Fibroblast of the conjunctiva (primary cell): ENCODE results near the gene AMIGO3.

Experiments used
- DNase-seq: peaks from one replicate; pipeline ENCODE4 v3.0.0-alpha.2; 2010; ENCODE audit warnings: low read depth

Gene AMIGO3

GRCh38 chr3:49725906-49726681 lies 6.6 kb upstream of the AMIGO3 start:
- DNase-seq: no peak

- DNase-seq: no peak
These were observed 5.1 kb upstream of the AMIGO3 start for GRCh38 chr3:49724586-49724985.

- DNase-seq: peak; percentile 94
These were observed 4.4 kb upstream of the AMIGO3 start, which contains the start of gene GMPPB for GRCh38 chr3:49723628-49724551. TSS of gene GMPPB (minus strand) at chr3:49723951. CDS start at chr3:49723726, 225 bp downstream.

- no peak for DNase-seq
These were observed 3.8 kb upstream of the AMIGO3 start for GRCh38 chr3:49723296-49723627.

GRCh38 chr3:49722896-49723295 lies 3.4 kb upstream of the AMIGO3 start:
- no peak for DNase-seq

GRCh38 chr3:49721896-49722781 lies 2.7 kb upstream of the AMIGO3 start:
- no peak for DNase-seq

GRCh38 chr3:49721596-49721895 lies 2.1 kb upstream of the AMIGO3 start:
- no peak for DNase-seq

GRCh38 chr3:49720855-49721595 lies 1.5 kb upstream of the AMIGO3 start:
- no peak for DNase-seq

- DNase-seq: no peak
These were observed 648 bp downstream of the AMIGO3 start for GRCh38 chr3:49718858-49719213.

GRCh38 chr3:49717959-49718857 lies 1.3 kb downstream of the AMIGO3 start:
- no peak for DNase-seq

GRCh38 chr3:49717211-49717958 lies 2.1 kb downstream of the AMIGO3 start:
- no peak for DNase-seq

GRCh38 chr3:49716691-49717210 lies 2.7 kb downstream of the AMIGO3 start:
- no peak for DNase-seq

- DNase-seq: no peak
These were observed 3.3 kb downstream of the AMIGO3 start for GRCh38 chr3:49716169-49716568.

GRCh38 chr3:49715611-49716121 lies 3.8 kb downstream of the AMIGO3 start:
- no peak for DNase-seq

- no peak for DNase-seq
These were observed 4.5 kb downstream of the AMIGO3 start for GRCh38 chr3:49714728-49715550.

GRCh38 chr3:49713336-49714105 lies 6.0 kb downstream of the AMIGO3 start:
- no peak for DNase-seq

GRCh38 chr3:49712631-49713317 lies 6.7 kb downstream of the AMIGO3 start:
- no peak for DNase-seq
